HG03064 (cell line): ENCODE results near the gene SREBF2.

Experiments used
- ATAC-seq: cut with Tn5 transposase; IDR thresholded peaks from one replicate; pipeline ENCODE4 v1.9.1; 2021; ENCODE audit warnings: low read depth; ENCODE audit not compliant: unreplicated experiment

SREBF2 gene

DNA sequence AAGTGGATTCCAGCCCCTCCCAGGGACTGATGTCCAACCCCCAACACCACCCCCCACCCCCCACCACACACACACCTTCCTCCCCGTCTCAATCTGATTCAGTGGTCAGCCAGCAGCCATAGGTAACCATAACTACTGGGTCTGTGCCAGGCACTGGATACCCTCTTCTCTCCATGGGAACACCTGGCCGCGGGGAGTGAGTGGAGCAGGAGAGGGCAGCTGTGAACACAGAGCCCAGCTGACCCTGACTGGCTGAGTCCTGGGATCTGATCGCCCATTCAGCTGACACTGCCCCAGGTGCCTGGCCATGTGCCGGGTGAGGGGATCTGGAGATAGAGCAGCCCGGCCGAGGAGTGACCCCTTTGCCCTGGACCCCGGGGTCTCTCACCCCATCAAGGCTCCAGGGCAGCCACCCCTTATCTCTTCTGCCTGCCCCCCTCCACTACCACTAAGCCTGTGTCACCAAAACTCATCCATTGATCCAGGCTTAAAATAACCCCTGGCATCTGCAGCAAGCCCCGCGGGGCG, 84.5 kb downstream of the SREBF2 start:
- no peak for ATAC-seq

- no peak for ATAC-seq
Measured at GRCh38 chr22:41917903-41918791, 85.2 kb downstream of the SREBF2 start.

- no peak for ATAC-seq
Measured at GRCh38 chr22:41919357-41920224, 86.7 kb downstream of the SREBF2 start.

DNA sequence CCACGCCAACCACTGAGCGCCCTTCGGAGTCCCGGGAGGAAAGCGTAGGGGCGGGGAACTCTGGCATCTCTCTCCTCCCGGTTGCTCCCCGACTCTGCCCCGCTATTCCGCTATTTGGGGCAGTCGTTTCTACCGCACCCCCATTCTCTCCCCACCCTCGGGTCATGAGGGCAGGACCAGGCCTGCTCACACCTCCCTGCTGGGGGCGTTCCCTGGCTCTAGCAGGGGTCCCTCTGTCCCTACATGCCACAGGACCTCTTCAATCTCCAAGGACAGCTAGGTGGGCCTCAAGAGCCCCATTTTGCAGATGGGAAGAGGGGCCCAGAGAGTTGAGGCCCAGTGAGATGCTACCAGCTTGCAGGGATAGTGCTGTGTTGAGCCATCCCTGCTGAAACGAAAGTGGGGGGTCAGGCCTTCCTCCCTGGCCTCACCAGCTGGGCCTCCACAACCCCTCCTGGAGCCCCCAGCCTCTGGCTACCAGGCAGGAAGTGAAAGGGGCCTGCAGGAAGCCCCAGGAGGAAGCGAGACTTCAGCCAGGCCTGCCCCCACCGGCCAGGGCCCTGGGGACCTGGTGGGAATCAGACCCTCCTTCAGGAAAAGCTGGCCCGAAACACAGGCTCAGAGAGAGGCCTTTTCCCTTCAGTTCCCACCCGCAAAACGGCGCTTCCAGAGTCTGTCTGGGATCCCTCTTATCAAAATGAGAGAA, 87.5 kb downstream of the SREBF2 start:
- no peak for ATAC-seq

DNA sequence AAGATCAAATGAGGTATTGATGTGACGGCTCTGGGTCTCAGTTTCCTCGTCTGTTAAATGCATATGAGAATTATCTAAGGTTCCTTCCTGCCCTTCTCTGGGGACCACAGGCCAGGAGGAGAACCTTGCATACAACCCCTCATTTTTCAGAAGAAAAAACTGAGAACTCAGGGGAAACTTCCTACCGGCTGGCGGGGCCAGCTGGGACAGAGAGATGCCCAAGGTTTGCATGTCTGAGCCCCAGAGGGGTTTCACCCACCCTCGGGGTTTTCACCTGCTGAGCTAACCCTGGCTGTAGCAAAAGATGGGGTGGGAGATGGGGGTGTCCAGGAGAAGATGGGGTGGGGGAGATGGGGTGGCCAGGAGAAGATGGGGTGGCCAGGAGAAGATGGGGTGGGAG, 89.4 kb downstream of the SREBF2 start:
- ATAC-seq, result no peak

DNA sequence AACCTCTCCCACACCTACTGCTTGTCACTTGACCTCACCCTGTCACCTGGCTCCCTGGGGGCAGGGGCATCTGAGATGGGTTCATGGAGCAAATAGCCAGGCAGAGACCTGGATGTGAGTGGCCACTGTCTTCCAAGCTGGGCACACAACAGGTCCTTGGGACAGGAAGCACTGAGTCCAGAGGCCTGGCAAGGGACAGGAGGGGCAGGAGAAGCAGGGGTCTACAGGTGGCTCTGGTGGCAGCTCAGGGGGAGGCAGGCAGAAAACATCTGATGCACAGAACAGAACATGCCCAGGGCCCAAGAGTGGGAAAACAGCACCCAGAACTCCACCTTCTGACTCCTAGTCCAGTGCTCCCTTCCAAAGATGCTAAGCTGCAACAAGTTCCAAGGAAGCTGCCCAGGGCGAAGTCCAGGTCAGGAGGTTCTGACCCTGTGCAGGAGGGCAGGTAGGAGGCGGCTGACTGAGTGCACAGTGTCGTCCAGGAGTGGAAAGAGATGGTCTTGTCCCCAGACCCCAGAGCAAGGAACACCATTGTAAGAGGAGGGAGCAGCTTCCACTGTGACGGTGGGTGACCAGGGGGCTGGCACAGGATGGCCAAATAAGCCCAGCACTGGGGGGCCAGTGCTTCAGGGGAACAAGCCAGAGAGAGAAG, 90.2 kb downstream of the SREBF2 start:
- no peak for ATAC-seq

DNA sequence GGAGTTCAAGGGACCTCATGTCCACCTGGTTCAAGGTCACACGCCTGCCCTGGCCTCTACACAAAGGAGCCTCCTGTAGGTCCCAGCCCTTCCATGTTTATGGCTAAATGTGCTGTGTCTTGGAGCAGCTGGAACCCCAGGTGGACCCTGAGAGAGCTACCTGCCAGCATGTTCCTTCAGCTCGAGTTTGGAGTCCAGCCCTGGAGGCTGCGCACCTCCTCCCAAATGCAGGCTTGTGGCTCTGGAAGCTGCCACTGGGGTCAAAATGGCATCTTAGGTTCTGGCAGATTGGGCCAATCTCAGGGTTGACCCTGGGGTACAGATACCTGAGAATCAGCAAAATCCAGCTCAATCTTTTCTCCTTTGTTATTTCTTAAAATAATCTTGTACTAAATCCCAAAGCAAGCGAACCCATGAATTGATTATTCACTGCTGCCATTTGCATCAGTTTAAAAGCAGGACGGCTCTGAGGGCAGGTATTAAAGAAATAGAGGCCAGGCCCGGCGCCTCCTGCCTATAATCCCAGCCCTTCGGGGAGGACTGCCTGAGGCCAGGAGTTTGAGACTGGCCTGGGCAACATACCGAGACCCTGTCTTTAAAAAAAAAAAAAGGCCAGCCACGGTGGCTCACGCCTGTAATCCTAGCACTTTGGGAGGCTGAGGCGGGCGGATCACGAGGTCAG, 90.8 kb downstream of the SREBF2 start:
- no peak for ATAC-seq

DNA sequence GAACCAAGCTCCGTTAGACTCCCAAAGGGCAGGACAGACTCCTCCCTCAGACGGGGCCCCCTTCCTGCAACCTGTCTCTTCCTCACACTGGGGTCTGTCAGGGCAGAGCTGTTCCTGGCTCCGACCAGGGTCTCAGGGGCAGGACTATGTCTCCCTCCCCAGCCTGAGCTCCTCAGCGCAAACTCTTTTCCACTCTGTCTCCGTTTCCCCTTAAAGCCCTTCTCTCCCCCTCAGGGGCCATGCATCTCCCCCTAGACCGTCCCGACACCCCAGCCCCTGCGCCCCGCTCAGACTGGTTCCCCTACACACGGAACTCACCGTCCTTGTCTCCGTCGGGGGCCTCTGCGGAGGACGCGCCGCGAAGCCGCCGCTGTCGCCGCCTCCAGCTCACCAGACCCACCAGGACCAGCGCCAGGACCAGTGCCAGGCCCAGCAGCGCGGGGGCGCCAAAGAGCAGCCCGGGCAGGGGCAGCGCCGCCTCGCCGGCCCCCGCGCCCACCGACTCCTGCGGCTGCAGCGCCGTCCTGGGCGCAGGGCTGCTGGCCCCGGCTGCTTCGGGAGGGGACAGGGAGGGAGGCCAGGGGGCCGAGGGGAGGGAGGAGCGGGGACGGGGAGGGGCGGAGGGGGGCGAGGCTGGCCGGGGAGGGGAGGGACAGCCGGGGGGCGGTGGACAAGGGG, 93.0 kb downstream of the SREBF2 start:
- no peak for ATAC-seq

GRCh38 chr22:41927813-41928212, 94.9 kb downstream of the SREBF2 start:
- no peak for ATAC-seq

DNA sequence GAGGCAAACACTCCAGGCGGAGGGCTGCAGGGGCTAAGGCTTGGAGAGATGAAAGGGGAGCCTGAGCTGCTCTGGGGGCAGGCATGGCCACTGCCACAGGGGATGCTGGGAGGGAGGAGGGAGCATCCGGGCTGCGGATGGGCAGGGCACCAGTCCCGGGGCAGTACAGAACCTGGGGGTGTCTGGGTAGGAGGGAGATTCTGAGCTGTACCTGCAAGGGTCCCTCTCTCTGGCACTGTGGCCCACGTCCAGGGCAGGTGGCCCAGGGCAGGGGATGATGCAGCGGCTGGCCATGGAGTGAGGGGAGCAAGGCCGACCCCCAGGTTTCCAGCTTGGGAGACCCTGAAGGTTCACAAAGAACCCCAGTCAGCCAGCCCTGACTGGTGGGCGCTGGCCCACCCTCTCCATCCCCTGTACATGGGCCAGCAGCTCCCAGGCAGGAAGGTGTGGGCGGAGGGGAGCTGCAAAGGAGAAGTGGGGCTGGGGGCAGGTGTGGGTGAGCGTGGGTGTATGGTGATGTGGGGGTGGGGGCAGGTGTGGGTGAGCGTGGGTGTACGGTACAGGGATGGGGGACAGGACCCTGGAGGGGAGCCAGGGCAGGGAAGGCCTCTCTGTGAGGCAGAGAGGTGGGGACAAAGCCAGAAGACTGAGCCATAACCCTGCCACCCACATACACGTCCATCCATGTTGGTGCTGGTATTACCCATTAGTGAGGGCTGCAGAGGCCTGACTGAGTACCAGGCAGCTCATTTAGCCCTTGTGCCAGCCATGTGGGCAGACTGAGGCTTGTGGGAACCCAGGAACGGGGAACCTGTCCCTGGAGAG, 95.9 kb downstream of the SREBF2 start:
- ATAC-seq, result no peak

GRCh38 chr22:41929418-41929810, 96.5 kb downstream of the SREBF2 start:
- ATAC-seq, result no peak

DNA sequence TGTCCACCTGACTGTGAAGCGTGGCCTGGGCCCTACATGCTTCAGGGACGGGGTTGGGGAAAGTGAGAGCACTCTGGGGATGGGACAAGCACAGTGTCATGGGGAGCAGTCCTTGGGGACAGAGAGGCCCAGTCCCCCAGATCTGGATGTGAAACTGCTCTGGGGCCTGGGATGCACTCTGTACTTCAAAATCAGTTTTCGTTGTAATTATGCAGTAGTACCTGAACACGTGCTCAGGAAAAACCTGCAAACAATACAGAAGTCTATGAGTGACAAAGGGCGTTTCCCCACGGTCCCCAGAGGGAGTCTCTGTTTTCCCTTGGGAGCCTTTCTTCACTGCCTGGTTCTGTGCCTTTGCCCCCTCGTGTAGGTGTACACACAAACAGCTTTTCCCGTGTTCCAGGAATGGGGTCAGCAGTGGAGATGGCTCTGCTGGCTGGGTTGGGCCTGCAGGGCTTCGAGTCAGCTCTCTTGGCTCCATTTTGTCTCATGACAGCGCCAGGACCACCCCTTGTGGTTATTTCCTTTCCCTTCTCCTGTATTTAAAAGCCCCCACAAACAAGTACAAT, 98.9 kb downstream of the SREBF2 start:
- no peak for ATAC-seq

- no peak for ATAC-seq
Measured at GRCh38 chr22:41932353-41932752, 99.4 kb downstream of the SREBF2 start.

GRCh38 chr22:41933411-41934177, 100.7 kb downstream of the SREBF2 start:
- ATAC-seq, result no peak

DNA sequence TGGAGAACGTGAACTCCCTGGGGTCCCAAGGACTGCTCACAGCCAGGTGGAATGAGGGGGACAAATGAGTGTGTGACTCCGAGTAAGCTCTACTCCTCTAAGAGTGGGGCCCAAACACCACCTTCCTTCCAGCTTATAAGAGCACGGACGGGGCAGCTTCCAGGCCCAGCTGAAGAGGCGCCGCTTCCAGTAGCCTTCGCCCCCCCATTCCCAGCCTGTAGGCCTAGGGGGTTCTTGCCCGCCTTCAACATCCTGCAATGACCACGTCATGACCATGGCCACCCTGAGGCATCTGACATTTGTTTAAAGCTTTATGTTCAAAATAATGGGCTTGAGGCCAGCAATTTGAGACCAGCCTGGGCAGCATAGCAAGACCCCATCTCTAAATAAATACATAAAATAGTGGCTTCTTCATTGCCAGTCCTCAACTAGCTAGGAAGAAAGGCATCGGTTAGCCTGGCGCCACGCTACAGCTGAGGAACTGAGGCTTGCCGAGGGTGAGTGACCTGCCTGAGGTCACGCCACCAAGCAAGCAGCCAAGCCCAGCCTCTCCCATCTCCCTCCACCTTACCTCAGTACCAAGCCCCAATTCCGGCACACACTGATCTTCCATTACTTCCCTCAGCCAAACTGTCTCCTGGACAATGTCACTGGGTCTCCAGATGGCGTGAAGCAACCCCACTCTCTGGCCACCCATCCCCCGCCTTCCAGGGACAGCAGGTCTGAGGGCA, 101.5 kb downstream of the SREBF2 start:
- ATAC-seq, result no peak

- ATAC-seq, result no peak
Measured at GRCh38 chr22:41935015-41935351, 102.1 kb downstream of the SREBF2 start.

DNA sequence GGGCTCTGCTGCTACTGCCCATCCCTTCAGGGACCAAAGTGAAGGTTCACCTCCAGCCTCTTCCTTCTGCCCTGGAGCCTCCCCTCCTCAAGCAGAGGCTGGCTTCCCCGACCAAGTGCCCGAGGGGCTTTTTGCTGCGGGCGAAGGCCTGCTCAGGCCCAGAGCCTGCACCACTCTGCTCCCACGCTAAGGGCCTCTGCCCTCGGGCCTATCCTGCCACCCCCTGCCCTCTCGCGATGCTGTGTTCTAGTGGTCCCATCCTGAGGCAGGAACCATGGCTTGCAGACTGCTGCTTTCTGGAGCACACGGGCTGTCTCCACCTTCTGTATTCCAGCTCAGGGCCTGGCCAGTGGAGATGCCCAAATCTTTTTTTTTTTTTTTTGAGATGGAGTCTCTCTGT, 102.6 kb downstream of the SREBF2 start:
- ATAC-seq, result no peak
